ENCODE data around the gene ENKD1.

Gene ENKD1

DNA sequence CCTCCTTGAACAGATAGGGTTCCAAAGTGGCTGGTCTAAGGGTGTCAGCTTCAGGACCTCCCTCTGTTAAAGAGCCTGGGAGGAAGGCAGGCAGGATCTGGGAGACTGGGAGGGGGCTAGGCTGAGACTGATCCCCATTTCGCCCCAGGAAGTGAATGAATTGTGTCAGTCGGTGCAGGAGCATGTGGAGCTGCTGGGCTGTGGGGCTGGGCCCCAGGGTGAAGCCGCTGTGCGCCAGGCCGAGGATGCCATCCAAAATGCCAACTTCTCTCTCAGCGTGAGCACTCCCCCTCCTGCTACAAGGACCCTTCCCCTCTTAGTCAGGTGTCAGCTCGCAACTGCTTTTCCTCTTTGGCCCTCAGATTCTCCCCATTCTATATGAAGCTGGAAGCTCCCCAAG is 15.5 kb downstream of the ENKD1 start:
- DNase-seq (ENCODE audit: low spot score), result no peak

GRCh38 chr16:67650023-67650422 is 16.5 kb downstream of the ENKD1 start:
- no peak for DNase-seq (ENCODE audit: low spot score)

DNA sequence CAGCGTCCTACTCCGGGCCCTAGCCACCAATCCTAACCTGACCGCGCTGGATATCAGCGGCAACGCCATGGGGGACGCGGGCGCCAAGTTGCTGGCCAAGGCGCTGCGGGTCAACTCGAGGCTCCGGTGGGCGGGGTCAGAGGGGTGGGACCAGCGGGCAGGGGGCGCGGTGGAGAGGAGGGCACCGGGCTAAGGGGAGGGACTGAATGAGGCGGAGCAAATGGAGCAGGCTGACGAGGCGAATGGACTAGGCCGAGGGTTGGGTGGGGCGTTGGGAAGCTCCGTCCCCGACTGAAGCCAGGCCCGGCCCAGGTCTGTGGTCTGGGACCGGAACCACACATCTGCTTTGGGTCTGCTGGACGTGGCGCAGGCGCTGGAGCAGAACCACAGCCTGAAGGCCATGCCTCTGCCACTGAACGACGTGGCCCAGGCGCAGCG is 17.0 kb downstream of the ENKD1 start:
- no peak for DNase-seq (ENCODE audit: low spot score)

- peak; percentile 12 for DNase-seq (ENCODE audit: low spot score)
Observed at GRCh38 chr16:67648764-67649407, 17.7 kb downstream of the ENKD1 start.

GRCh38 chr16:67648088-67648763 is 18.3 kb downstream of the ENKD1 start:
- peak; percentile 11 for DNase-seq (ENCODE audit: low spot score)

DNA sequence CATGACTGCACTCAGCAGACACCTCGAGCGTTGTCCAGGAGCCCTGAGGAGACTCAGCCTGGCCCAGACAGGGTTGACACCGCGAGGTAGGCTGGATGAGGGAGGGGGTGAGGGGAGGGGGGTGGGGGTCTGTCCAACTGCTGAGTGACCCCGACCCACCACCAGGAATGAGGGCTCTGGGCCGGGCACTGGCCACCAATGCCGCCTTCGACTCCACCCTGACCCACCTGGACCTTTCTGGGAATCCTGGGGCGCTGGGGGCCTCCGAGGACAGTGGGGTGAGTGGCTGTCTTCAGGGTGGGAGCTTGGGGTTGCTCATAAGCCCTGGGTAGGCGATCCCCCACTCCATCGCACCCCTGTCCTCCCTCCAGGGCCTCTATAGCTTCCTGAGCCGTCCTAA is 18.9 kb downstream of the ENKD1 start:
- DNase-seq (ENCODE audit: low spot score), result no peak

- DNase-seq (ENCODE audit: low spot score), result peak; percentile 10
Observed at GRCh38 chr16:67647111-67647651, 19.4 kb downstream of the ENKD1 start.

DNA sequence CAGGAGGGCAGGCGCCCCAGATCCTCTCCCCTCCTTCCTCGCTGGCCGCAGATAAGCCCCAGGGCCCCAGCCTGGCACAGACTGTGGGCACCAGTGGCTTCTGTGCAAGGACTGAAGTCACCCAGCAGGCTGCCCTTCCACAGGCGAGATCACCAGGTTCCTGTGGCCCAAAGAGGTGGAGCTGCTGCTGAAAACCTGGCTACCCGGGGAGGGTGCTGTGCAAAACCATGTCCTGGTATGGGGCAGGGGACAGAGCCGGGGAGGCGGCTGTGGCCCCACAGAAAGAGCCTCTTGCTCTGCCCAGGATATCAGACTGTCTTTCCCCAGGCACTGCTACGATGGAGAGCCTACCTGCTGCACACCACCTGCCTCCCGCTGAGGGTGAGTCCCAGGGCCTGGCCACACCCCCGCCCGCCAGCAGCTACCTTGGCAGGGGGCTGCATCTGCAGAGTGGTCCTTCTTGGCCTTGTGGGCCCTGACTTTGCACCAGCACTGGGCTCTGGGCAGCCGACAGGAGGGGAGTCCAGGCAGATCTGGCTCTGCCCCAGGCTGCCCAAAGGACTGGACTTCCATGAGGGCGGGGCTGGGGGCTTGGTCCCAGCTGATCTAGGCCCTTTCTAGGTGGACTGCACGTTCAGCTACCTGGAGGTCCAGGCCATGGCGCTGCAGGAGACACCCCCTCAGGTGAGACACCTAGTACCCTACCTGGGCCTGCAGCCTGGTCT is 21.0 kb downstream of the ENKD1 start:
- DNase-seq (ENCODE audit: low spot score), result peak; percentile 13

GRCh38 chr16:67644038-67644437 is 22.5 kb downstream of the ENKD1 start:
- no peak for DNase-seq (ENCODE audit: low spot score)

GRCh38 chr16:67641779-67642708 is 24.5 kb downstream of the ENKD1 start:
- DNase-seq (ENCODE audit: low spot score), result peak; percentile 67

GRCh38 chr16:67637625-67638024 is 28.9 kb downstream of the ENKD1 start:
- DNase-seq (ENCODE audit: low spot score), result no peak

DNA sequence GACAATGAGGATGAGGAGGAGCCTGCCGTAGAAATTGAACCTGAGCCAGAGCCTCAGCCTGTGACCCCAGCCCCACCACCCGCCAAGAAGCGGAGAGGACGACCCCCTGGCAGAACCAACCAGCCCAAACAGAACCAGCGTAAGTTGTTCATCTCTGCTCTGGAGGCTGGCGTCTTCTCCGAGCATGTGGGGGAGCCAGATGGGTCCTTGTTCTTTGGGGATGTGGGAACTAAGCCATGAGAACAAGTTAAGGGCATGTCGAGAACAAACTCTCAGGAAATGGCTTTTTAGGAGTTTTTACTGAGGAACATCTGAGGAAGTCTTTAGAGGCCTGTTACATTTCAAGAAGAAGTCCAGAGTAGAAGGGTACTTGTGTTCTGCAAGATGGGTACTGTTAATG is 29.8 kb downstream of the ENKD1 start:
- no peak for DNase-seq (ENCODE audit: low spot score)

DNA sequence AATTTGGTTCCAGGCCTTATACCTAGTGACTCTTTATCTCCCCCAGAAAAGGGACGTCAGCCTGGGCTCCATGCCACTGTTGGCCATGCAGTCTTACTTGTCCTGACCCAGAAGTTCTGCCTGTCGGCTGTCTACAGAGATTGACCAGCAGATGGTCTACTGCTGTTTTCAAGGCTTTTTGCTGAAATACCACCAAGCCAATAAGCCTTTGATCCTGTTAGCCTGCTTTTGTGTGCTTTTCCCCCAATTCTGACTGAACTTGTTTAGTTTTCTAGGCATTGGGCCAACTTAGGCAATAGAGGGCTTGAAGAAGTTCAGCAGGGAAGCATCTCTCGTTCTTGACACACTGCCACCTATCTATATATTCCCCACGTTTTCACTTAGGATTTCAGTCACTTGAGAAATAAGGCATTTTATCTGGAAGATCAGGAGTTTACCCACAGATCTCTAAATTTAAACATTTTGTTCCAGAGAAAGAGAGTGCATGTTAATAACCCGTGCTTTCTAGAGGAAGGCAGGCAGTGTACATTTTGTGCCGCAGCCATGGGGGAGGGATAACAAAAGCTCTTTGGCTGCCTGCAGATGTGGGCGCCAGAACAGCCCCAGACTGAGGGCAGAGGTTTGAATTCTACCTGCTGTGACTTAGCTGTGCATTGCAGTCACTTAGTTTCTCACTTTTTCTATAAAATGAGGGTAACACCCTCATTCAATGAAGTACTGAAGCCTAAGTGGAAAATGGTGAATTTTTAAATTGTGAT is 34.0 kb downstream of the ENKD1 start:
- peak; percentile 11 for DNase-seq (ENCODE audit: low spot score)

GRCh38 chr16:67628216-67628615 is 38.3 kb downstream of the ENKD1 start:
- DNase-seq (ENCODE audit: low spot score), result no peak

- no peak for DNase-seq (ENCODE audit: low spot score)
Observed at GRCh38 chr16:67613808-67614207, 52.7 kb downstream of the ENKD1 start.

Data from AG08396 (cell line).